K562 (cell line): ENCODE results near the gene AUNIP. TPM values are rescaled to one million over a fixed set of nuclear protein-coding genes. Genes with fewer than 3 reads are reported as not detected.

ENCODE experiments used
- ATAC-seq: fragments of 200-7000 bp; cut with Tn5 transposase; 3 replicates; pipeline ENCODE4 v1.9.1; 2020; ENCODE audit warnings: moderate library complexity
- BruUV-seq: library from RNA; stranded (reverse); fragments of 400-500 nt; replicated peaks from 2 replicates; lab custom pipeline; 2021; lab: Mats Ljungman, UMichigan
- CTCF ChIA-PET: fragments of 300-600 bp; formaldehyde crosslinking; extraction: SDS; loops from one replicate; lab custom pipeline; 2021; ENCODE audit warnings: low intra/inter-chr PET ratio; lab: Yijun Ruan, JAX
- POLR2A ChIA-PET: fragments of 300-600, 350-650 bp; sonication (Branson Sonifier 250); formaldehyde crosslinking; extraction: SDS; loops from one replicate; lab custom pipeline; 2021; ENCODE audit warnings: antibody characterized with exemption, inconsistent platforms; lab: Yijun Ruan, JAX
- DNase-seq, 4 experiments: peaks; one replicate each; pipeline versions ENCODE4 v3.0.0 to v3.0.0-alpha.2; 2011 to 2018; ENCODE audit warnings: low spot score in 3 of 4, mixed read lengths in 3 of 4; ENCODE audit errors: extremely low read depth in 1 of 4
- FAIRE-seq: peaks from 2 replicates; lab custom pipeline; 2011; peaks lifted over from hg19 to GRCh38; lab: Jason Lieb, UNC
- H2AFZ ChIP-seq: 2 replicates; pipeline ENCODE4 v1.6.0; 2011; ENCODE audit warnings: low read depth, low read length, control low read depth, inconsistent platforms
- H3K27ac ChIP-seq: fragments of 200-600 bp; 3 replicates; pipeline ENCODE4 v1.8.0; 2011; ENCODE audit warnings: low read depth, mild to moderate bottlenecking, control low read depth, inconsistent platforms, low read length, moderate library complexity, mixed read lengths; ENCODE audit errors: extremely low read depth
- H3K27me3 ChIP-seq, 2 experiments: fragments of 300-600 bp in 1 of 2; 2 replicates in 1 of 2; 3 replicates in 1 of 2; pipeline versions ENCODE4 v1.6.0 to v1.8.0; 2011; ENCODE audit warnings: inconsistent platforms in 2 of 2, low read length in 2 of 2, mild to moderate bottlenecking in 1 of 2, mixed read lengths in 1 of 2, moderate library complexity in 1 of 2; ENCODE audit not compliant: control insufficient read depth in 2 of 2, insufficient read depth in 2 of 2
- H3K36me3 ChIP-seq: fragments of 300-600 bp; 3 replicates; pipeline ENCODE4 v1.8.0; 2011; ENCODE audit warnings: mild to moderate bottlenecking, low read length, inconsistent platforms; ENCODE audit not compliant: control insufficient read depth, insufficient read depth
- H3K4me1 ChIP-seq, 2 experiments: fragments of 200-600 bp in 1 of 2; replicated peaks in 1 of 2; 2 replicates in 1 of 2; 3 replicates in 1 of 2; pipeline versions ENCODE4 v1.5.1 to v1.8.0; 2011; ENCODE audit warnings: inconsistent platforms in 2 of 2, low read length in 2 of 2, mild to moderate bottlenecking in 1 of 2, mixed read lengths in 1 of 2, moderate library complexity in 1 of 2; ENCODE audit not compliant: control insufficient read depth in 2 of 2, insufficient read depth in 2 of 2
- H3K4me2 ChIP-seq: 2 replicates; pipeline ENCODE4 v1.6.1; 2011; ENCODE audit warnings: low read length, control low read depth, inconsistent platforms, mixed read lengths; ENCODE audit not compliant: insufficient read depth
- H3K4me3 ChIP-seq: fragments of 200-600 bp; sonication (generic), shearing (Covaris generic); 2 replicates; pipeline ENCODE4 v1.5.1; 2016; ENCODE audit warnings: control low read depth, inconsistent platforms
- H3K79me2 ChIP-seq: fragments of 200-600 bp; 3 replicates; pipeline ENCODE4 v1.8.0; 2011; ENCODE audit warnings: low read length, inconsistent platforms; ENCODE audit not compliant: control insufficient read depth, insufficient read depth
- H3K9ac ChIP-seq, 2 experiments: 2 replicates each; pipeline versions ENCODE4 v1.6.0 to v1.6.1; 2011; ENCODE audit warnings: low read depth in 2 of 2, low read length in 2 of 2, control low read depth in 1 of 2, inconsistent platforms in 1 of 2, mild to moderate bottlenecking in 1 of 2, mixed read lengths in 1 of 2; ENCODE audit not compliant: insufficient read depth in 1 of 2
- H3K9me1 ChIP-seq: one replicate; pipeline ENCODE4 v1.6.0; 2011; ENCODE audit warnings: inconsistent platforms, mild to moderate bottlenecking, low read length, moderate library complexity; ENCODE audit not compliant: control insufficient read depth, insufficient read depth
- H3K9me3 ChIP-seq: replicated peaks from 2 replicates; pipeline ENCODE4 v1.5.1; 2011; ENCODE audit warnings: low read depth, low read length, inconsistent platforms; ENCODE audit not compliant: control insufficient read depth, insufficient read depth
- H4K20me1 ChIP-seq: replicated peaks from 2 replicates; pipeline ENCODE4 v1.6.1; 2011; ENCODE audit warnings: low read length, inconsistent platforms, mixed read lengths; ENCODE audit not compliant: control insufficient read depth, insufficient read depth
- CREBBP ChIP-seq: IDR thresholded peaks from one replicate; pipeline ENCODE4 v1.6.1; 2012; ENCODE audit warnings: low read depth, mild to moderate bottlenecking, control low read depth, inconsistent platforms, low read length
- CTCFL ChIP-seq: IDR thresholded peaks from 2 replicates; pipeline ENCODE4 v1.6.1; 2011; ENCODE audit warnings: borderline replicate concordance, low read depth, mild to moderate bottlenecking, moderate library complexity, low read length; ENCODE audit not compliant: insufficient read depth, poor library complexity, severe bottlenecking
- MYBL2 ChIP-seq, 2 experiments: fragments of 450-650 bp in 1 of 2; sonication (generic) in 1 of 2; formaldehyde crosslinking in 1 of 2; IDR thresholded peaks; 2 replicates each; pipeline versions ENCODE4 v1.6.1 to v1.8.1; 2017 to 2022; ENCODE audit warnings: borderline replicate concordance in 1 of 2, inconsistent platforms in 1 of 2, low read depth in 1 of 2, mild to moderate bottlenecking in 1 of 2, missing genetic modification reagents in 1 of 2, moderate library complexity in 1 of 2
- PKNOX1 ChIP-seq: fragments of 450-650 bp; IDR thresholded peaks from 2 replicates; pipeline ENCODE4 v1.6.1; 2016
- SNRNP70 ChIP-seq: fragments of 200-400 bp; formaldehyde crosslinking; optimal IDR thresholded peaks from 2 replicates; pipeline ENCODE3; 2017; ENCODE audit warnings: low read depth, low read length
- ZBTB17 ChIP-seq: fragments of 450-650 bp; formaldehyde crosslinking; IDR thresholded peaks from 2 replicates; pipeline ENCODE4 v1.4.0; 2020; ENCODE audit warnings: mild to moderate bottlenecking
- ZNF3 ChIP-seq: fragments of 250-450 bp; sonication (Bioruptor Pico); IDR thresholded peaks from 2 replicates; pipeline ENCODE4 v1.5.0; 2021; ENCODE audit warnings: mild to moderate bottlenecking, moderate library complexity
- ZNF324 ChIP-seq: fragments of 250-450 bp; sonication (Bioruptor Pico); IDR thresholded peaks from 2 replicates; pipeline ENCODE4 v1.4.0; 2020; ENCODE audit warnings: mild to moderate bottlenecking
- ZNF696 ChIP-seq: fragments of 250-450 bp; sonication (Bioruptor Pico); conservative IDR thresholded peaks from 2 replicates; pipeline ENCODE4 v1.4.0; 2020; ENCODE audit warnings: mild to moderate bottlenecking, moderate library complexity
- WGBS: fragments of 100-300 bp; shearing (Covaris generic); methylation state at CpG from one replicate; pipeline ENCODE4 v1.1.6; 2016; ENCODE audit warnings: low coverage, mixed read lengths; ENCODE audit not compliant: insufficient coverage; ENCODE audit errors: missing lambda C conversion rate; 5-methylcytosine and 5-hydroxymethylcytosine counted together
- in situ Hi-C: fragments of 300-500 bp; cut with MboI; formaldehyde crosslinking; loops from 4 replicates; pipeline ENCODE4 v1.15.0; 2018; ENCODE audit warnings: inconsistent platforms, mixed read lengths
- intact Hi-C: fragments of 100-400 bp; cut with micrococcal nuclease; formaldehyde crosslinking; loops from 2 replicates; pipeline ENCODE4 v1.14.2; 2022
- polyA plus RNA-seq, 8 experiments: library from polyadenylated mRNA; depleted of rRNA in 4 of 8; stranded (reverse) in 5 of 8; unstranded in 3 of 8; fragments of >200 nt; fragmentation: Nextera tagmentation in 2 of 8; fragmentation: Illumina TruSeq in 1 of 8; extraction: Ambion mirVana in 2 of 8; extraction: Trizol in 1 of 8; gene quantifications; 2 replicates each; pipeline versions ENCODE4 v1.2.1 to v1.2.3, GENCODE V29; 2011 to 2014; ENCODE audit warnings: inconsistent platforms in 1 of 8, missing spikeins in 1 of 8
- total RNA-seq, 7 experiments: library from RNA; depleted of rRNA in 6 of 7; stranded (reverse); fragments of >200 nt in 6 of 7; fragmentation: Illumina TruSeq in 2 of 7; extraction: Trizol in 2 of 7; gene quantifications; 2 replicates each; pipeline versions ENCODE4 v1.2.1 to v1.2.3, GENCODE V29; 2011 to 2021; ENCODE audit warnings: low replicate concordance in 1 of 7
- TF ChIP-seq, protein P1 (sequence below): fragments of 250-450 bp; sonication (Bioruptor Pico); IDR thresholded peaks from 2 replicates; pipeline ENCODE4 v1.5.0; 2021; ENCODE audit warnings: mild to moderate bottlenecking, moderate library complexity
- TF ChIP-seq, protein P2 (sequence below): fragments of 250-450 bp; sonication (Bioruptor Pico); IDR thresholded peaks from 2 replicates; pipeline ENCODE4 v1.5.0; 2021

AUNIP gene
- total and polyA plus RNA-seq, 9 of the 15 experiments (the other 6 are each of a cell fraction or from before 2014, with no cell fraction given): 12.1 to 53.8 (median 47.1) TPM

- 94% methylated on average over 6 of the region's 6 CpGs for WGBS
- H2AFZ ChIP-seq: no peak overlapping the region
- CTCF ChIA-PET: no interaction called here
These were observed 40.5 kb upstream of the AUNIP start for GRCh38 chr1:25899792-25900191.

More at GRCh38 chr1:25899792-25900191, 40.5 kb upstream of the AUNIP start:
- DNase-seq: no peak
- H3K27ac ChIP-seq: no peak overlapping the region
- intact Hi-C loops: loop anchor here (5.0 kb wide), 1 partner anchor 248 kb away; no protein-coding TSS in a partner anchor
- BruUV-seq: no TSS peak
- peaks cover 9% of the 10 kb centered on the region for H3K9me1 ChIP-seq
- peaks cover 10 to 21% of the 10 kb centered on the region in 2 experiments for H3K4me1 ChIP-seq
- TF ChIP-seq ZNF696 (CRISPR knock-in tag) (no peak), CTCFL (no peak), ZBTB17 (CRISPR knock-in tag) (no peak), MYBL2 (IDR thresholded peaks at IDR 0.05; ENCODE audit: low read depth) (no peak), MYBL2 (CRISPR knock-in tag; IDR thresholded peaks at IDR 0.05; ENCODE audit: borderline replicate concordance) (no peak), ZNF3 (CRISPR knock-in tag) (no peak), SNRNP70 (no peak), CREBBP (no peak), ZNF324 (CRISPR knock-in tag) (no peak), PKNOX1 (no peak)
- TF ChIP-seq, protein P1, sequence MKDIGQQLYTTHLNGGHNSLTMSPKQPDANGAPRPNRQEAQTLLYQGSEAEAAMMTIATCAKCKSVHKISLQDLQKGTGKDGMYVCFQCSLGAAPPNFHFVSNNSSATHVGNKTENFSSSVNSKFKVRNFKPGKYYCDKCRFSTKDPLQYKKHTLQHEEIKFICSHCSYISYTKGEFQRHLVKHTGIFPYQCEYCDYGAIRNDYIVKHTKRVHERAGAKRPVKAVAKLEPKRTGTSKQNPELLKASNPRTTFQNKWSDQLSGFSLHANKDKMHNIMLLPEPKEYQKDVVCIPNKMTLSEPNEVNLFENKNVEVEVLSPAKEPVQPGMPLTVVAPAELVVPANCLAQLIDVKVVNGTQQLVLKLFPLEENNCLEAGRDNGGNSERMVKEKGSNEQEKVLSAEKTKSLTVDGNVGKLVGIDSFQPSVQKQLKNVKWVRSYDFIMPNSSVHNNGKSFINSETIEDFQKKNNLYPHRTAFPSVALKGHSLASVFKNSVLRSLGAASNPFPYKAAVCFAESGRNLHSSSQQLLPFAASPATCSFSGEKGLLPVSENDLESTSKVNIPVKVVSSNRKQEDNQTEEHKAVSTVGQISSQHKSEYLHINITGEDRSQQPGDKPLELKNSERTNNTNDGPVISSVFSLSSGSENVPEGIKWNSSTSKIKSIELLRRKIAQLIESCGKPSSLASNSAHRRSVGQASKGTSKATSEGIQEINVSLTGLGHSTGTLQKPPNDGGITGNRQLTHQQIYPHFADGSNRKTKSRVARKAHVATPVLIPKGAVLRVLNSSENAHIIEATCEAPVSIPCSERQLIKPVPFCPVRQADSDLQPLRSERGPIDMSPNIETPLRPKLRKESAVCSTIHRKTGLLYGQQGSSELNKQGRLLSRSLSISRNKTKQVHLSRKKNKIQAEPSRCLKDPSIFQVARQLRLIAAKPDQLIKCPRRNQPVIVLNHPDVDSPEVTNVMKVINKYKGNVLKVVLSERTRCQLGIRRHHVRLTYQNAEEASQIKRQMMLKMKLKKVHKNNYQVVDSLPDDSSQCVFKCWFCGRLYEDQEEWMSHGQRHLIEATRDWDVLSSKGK (CRISPR knock-in tag): no peak
- TF ChIP-seq, protein P2, sequence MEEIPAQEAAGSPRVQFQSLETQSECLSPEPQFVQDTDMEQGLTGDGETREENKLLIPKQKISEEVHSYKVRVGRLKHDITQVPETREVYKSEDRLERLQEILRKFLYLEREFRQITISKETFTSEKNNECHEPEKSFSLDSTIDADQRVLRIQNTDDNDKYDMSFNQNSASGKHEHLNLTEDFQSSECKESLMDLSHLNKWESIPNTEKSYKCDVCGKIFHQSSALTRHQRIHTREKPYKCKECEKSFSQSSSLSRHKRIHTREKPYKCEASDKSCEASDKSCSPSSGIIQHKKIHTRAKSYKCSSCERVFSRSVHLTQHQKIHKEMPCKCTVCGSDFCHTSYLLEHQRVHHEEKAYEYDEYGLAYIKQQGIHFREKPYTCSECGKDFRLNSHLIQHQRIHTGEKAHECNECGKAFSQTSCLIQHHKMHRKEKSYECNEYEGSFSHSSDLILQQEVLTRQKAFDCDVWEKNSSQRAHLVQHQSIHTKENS (CRISPR knock-in tag): no peak
- no peak overlapping the region for H3K4me3 ChIP-seq
- in situ Hi-C loops: loop anchor here (5.0 kb wide), 2 partner anchors 98 to 248 kb away; partner anchors contain the start of gene PAFAH2
- H3K9ac ChIP-seq: no peak overlapping the region
- H3K4me2 ChIP-seq: no peak overlapping the region
- ATAC-seq: no peak
- peaks cover 30% of the 10 kb centered on the region for H4K20me1 ChIP-seq
- peaks cover 49% of the 10 kb centered on the region for H3K79me2 ChIP-seq
- no peaks in the 10 kb centered on the region for H3K9me3 ChIP-seq
- FAIRE-seq: no peak
- H3K36me3 ChIP-seq: peaks cover 93% of the 10 kb centered on the region
- POLR2A ChIA-PET: interaction anchor here (0.7 to 1.4 kb wide), 4 partner anchors 15 to 94 kb away, joined by 3 read pairs; no protein-coding TSS in a partner anchor
- no peaks in the 10 kb centered on the region for H3K27me3 ChIP-seq
